ENCODE measurements around the gene PHF21A.
"Not testable (repeated sequence)": the region's sequence is repeated elsewhere in the genome, so short reads cannot be mapped to it uniquely, and the experiment has no call there.

PHF21A gene

DNA sequence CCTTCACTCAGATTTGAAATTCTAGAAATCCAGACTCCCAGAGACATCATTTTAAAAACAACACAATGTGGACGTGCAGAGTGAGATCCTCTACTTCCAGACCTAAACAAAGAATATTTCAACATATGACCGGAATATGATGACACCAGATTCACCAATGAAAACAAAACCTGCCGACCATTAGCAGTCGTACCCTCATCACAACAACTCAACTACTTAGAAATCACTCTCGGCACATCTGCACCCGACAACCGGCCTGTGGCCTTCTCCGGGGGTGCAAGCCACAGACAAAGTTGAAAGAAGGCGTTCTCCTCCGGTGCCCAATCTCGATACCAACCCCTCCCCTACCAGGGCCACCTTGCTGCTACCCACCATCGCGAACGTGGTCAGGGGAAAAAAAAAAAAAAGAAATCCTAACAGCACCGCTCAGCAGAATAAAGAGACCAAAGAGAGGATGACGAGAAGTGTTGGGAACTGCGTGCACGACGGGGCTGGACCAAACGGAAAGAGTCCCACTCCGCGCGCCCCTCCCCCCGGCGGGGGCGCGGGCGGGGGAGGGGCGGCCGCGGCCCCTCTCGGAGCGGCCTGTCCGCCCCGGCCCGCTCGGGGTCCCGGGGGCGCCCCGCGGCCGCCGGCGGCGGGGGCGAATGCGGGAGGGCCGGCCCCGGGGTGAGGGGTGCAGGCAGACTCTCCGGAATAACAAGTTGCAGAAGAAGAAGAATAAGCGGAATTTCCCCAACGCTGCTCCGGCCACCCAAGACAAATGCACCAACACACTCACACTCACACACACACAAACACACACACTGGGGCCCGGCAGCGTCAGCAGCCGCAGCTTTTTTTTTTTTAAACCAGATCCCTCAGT lies 1.7 kb downstream of the PHF21A start:
- DNase-seq: no peak

DNA sequence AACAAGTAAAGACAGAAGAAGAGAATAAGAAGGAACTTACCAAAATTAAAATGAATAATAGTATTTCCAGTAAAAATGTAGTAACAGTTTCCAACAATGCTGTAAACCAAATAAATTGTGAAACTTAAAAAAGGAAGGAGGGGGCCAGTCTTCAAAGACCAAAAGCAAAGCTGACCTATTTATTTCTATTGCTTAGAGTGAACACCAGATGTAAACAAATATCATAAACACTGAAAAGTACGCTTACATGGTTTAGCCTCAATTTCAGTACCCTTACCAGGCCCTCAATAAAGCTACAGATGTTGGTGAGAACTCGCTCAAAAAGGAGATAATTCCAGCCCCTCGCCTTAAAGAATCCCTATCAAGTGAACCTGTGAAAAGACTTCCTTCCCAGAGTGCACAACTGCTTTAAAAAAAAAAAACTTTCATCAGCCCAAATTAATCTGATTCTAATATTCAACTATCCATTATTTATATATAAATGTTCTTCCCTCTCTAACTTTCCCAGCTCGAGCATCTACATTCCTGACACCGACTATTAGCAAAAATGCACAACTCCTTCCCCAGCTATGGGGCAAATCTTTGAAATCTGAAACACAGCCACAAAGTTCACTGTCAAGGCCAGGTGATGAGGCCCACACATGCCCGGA lies 2.4 kb downstream of the PHF21A start:
- DNase-seq: no peak

DNA sequence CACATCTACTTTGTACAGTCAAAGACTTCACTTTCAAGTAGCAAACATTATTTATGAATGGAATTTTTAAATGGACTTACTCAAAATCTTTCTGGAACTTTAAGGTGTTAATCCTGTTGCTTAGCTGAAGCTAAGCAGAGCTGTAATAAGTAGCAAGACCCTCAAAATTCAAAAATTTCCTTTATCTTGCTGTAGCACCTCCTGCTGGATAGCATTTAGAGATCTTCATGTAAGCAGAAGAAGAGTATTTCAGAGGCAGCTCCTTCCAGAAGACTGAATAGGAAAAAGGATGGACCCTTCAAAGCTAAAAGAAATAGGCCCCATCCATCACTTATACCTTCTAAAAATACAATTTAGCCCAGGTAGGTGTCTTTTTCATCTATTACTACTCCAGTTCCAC lies 3.4 kb downstream of the PHF21A start:
- DNase-seq: no peak

DNA sequence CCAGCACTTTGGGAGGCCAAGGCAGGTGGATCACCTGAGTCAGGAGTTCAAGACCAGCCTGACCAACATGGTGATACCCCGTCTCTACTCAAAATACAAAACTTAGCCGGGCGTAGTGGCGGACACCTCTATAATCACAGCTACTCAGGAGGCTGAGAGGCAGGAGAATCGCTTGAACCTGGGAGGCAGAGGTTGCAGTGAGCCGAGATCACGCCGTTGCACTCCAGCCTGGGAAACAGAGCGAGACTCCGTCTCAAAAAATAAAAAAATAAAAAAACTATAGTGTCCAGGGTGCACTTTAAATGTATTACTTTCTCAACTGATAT lies 4.6 kb downstream of the PHF21A start:
- not testable (repeated sequence) for DNase-seq

DNA sequence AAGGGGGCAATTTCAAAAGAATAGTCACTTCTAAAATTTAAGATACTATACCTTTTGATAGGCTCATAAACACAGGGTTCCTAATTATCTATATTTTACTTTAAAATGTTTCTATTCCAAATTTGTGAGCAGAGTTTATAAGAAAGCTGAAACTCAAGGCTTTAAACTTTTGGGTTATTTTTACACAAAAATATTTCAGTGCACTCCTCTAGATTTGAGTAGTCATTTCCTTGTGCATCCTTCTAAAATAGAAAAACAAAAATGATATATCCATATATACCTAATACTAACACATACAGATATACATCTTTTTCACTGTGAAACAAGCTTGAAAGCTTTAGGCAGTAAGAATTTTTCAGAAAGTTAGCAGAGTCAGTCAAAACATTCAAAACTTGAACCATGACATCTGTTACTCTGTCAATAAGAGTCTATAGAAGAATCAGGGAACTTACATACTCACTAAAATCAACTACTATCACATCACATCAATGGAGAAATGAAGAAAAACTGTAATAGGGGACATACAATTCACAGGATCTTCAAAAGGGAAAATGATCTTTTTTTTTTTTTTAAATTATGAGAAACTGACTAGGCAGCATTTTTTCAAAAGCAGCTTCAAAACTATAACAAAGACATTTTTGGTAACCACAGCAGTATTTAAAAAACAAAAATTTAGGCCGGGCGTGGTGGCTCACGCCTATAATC lies 5.1 kb downstream of the PHF21A start:
- DNase-seq: no peak

DNA sequence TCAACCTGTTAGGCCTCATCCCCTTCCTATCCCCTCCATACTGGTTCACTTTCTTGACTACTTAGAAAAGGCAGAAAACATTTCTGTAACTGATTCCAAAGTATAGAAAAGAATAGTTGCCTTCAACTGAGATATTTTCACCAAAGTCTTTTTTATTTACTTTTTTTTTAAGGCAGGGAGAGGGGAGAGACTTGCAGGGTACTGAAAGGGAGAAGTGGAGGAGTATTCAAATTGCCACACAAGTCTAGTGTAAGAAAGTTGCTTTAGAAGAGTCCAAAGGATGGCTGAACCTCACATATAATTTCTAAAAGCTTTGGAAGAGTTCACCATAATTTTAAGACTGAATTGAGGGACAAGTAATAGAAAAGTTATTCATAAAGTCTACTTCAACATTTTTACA lies 6.3 kb downstream of the PHF21A start:
- no peak for DNase-seq

DNA sequence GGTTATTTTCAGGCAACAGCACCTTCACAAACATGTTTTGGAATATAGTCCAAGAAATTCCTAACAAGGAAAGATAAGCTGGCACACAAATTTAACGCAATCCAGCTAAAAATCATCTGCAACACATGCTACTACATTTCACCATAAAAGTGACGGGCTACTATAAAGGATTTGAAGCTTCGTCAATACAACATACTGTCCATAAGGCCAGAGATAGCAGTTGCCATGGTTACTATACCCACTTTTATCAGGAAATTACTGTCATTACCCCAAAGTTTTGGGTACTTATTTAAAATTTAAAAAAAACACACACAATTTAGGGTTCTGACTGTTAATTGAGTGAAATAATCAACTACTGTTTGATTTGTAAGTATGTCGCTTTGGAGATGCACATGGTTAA lies 6.9 kb downstream of the PHF21A start:
- DNase-seq: no peak

DNA sequence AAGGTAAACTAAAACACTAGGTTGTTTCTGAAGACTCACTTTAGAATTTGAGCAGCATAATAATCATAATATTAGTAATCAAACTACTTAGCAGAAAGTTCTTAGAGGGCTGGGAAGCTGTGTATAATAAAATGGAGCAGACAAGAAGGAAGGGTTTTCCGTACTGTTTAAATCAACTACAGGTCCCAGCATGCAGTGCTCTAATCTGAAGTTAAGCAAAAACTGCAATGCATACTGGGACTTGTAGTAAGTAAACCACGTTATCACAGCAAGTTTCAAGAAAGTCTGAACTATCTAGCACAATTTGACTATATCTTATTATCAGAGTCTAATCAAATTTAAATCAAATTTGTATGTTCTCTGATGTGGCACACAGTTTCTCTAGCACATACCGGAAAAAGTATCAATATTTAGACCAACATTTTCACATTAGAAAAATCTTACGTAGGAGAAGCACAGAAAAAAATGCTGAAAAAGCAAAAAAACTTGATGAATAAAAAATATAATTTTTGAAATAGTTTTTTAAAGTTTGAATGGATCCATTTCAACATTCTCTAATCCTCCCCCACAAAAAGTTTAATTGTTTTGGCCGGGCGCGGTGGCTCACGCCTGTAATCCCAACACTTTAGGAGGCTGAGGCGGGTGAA lies 8.2 kb downstream of the PHF21A start:
- DNase-seq: peak; percentile 43

DNA sequence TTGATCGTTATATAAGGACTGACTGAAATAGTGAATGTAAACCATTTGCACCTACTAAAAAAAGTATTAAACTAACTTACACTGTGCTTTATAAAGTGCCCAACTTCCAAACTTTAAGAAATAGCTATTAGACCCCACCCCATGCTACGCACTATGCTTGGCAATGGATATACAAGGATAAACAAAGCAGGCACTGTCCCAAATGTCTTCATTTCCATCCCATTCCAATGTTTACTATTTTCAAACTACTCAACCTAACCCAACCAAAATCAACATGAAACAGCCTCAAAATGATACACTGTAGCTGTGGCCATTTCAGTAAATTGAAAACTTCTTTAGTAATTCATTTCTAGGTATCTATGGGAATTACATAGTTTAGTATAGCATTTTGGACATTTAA lies 12.5 kb downstream of the PHF21A start:
- no peak for DNase-seq

DNA sequence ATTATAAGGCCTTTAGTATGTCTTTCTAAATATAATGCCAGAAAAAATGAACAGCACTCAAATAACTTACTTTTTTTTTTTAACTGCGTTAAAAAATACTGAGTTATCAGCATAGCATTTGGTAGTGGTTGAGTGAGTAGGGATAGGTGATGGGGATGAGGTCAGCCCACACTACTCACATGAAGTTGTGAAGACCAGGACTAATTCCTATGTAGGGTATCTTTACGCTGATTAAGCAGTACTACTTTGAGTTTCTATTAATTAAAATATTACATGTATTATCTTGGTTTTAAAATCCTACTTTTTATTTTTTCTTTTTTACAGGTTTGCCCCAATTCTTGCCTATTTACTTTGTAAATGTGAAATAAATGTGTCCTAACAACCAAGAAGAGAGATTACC lies 13.5 kb downstream of the PHF21A start:
- DNase-seq: no peak

DNA sequence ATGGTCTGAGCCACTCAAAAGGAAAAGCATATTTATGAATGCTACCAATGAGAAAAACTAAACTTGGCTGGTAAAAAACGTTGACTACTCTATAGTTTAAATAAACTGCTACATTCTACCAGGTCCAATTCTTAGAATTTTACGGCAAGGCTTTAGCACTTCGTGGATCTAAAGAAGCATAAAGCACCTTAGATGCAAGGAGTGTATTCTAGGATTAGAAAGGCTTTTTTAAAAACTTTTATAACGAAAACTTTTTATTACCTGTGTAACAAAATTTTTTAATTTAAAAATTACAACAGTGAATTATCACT lies 13.9 kb downstream of the PHF21A start:
- no peak for DNase-seq

DNA sequence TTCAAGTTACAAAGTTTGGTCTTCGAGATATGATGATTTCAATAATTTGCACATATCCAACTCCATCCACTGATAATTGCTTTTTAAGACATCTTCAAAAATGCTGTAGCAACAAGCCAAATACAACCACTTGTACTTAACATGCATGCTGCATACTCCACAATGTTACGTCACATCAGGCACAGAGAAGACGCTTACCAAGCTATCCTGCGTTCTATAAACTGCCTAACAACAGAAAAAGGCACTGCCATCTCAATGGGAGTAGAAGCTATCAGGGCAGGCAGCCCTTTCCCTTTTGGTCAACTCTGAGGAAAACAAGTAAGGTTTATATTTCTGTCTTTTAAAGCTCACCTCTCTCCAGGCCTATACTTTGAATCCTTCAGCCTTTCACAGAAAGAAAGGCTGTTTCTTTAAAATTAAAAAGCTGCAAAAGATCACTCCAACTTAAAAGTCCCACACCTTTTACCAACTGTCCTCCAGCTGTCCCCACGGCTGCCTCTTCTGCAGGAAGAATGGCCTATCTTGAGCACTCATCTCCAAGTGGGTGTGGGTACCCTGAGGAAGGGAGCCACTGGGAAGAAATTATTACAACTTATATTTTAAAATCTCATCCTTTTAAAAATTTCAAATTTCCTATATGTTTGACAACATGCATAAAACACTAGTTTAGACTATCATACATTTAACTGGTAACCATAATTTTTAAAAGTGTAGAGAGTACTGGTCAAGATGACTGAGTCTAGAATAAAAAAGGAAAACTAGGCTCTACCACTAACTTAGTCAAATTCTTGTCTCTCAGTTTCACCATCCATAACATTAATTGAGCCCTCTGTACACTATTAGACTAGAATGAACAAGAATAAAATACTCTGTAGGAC lies 14.5 kb downstream of the PHF21A start:
- peak; percentile 53 for DNase-seq

DNA sequence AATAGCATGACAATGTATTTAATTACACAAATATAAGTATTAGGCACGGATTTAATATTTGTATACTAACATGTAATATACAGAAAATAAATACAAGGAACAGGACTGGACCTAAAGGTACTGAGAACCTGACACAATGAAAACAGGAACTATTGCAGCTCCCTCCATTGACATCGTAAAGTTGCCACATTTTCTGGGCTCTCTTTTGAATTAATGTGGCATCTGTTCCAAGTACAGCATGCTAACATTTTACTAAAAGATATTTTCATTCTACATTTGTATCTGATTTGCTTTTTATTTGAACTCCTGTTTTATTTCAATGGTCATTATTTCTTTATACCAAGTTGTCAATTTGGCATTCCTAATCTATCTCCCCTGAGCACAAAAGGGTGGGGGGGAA lies 15.3 kb downstream of the PHF21A start:
- no peak for DNase-seq

DNA sequence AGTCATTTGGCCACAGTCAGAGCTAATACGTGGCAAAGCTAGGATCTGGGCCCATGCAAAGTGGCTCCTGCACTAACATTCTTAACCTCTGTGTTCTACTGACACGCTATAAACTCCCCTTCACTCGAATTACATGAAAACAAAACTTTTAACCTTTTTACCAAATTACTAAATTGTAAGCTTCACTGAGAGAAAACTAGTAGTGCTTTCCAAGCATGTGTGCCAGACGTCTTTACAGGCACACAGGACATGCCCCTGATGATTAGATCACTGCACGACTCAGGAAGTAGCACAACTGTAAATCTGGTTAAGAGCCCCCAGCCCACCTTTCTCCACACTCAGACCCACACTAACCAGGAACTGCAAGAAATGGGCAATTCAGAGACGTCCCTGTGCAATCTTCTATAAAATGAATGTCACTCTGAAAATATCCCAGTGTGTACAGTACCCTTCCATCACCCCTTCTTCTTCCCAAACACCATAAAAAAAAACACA lies 16.1 kb downstream of the PHF21A start:
- DNase-seq: no peak

DNA sequence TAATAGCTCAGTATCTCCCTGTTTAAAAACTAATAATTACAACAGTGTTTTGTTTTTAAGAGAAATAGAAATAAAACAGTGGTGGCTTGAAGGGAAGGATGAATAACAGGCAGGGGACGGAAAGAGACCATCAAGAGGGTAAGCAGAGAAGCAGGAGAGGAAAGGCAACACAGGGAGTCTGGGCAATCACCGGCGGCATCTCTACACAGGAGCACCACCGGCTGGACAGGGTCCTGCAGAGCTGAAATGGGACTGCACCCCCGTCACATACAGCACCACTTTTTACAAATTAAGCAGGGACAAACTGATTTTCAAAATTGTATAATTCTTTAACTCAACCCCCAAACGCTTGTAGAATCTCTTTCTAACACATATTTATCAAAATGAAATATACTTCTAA lies 18.4 kb downstream of the PHF21A start:
- DNase-seq: no peak

DNA sequence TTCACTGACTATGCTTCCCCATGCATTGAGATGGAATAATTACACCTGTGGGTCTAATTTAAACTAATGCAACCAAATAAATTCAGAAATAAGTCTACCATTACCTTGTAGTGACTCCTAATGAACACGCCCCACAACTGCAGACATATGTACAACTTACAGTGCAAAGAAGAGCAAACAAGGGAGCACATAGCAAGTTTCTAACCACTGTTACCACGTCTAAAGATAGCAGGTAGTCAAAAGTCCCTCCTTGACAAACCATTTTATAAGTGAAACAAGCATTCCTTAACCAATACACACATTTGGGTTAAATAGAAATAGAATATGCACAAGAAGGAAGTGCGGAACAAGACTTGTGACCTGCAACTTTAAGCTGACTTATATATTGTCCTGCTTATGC lies 20.6 kb downstream of the PHF21A start:
- DNase-seq: no peak

DNA sequence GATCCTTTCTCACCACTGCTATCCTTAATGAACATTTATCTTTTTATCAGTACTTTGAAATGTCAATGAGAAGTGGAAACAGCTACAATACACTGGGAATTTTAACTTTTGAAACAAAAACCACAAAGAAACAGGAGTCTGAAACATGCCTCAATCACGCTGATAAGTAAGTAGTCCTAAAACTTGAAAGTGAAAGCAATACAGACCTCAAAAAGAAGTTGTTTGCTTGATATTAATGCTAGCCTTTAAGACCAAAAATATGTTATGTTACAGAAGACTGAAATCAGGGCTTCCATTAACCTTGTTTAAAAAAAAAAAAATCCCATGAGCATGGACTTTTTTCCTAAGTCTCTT lies 21.3 kb downstream of the PHF21A start:
- DNase-seq: no peak

DNA sequence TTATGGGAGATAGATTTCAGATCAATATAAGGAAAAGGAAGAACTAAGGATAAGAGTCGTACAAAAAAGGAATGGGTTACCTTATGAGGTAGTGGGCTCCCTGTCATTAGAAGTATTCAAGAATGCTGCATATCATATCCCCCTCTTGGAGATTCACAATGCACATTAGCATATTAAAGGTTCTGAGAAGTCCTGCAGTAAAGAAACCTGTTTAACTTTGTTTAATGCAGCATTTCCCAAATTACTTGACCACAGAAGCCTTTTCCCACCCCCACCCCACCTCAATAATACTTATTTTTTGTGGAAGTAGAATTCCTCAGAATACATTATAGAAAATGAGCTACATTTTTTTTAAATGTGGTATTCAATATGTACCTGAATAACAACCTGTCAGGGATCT lies 30.9 kb downstream of the PHF21A start:
- DNase-seq: no peak

DNA sequence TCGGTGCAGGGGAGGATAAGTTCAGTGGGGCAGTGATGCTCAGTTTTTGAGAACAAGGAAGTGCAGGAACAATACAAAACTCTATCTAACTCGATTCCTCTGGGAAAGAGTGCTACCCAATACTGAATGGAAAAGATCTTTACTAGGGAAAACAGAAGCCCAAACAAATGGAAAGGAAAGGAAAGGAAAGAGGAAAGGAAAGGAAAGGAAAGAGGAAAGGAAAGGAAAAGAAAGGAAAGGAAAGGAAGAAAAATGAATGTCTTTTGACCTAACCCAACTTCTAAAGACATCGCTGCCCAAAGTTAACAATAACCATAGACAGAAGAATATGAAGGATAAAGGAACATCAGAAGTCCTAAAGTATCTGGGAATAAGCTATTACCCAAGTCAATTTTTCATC lies 41.6 kb downstream of the PHF21A start:
- DNase-seq: no peak

DNA sequence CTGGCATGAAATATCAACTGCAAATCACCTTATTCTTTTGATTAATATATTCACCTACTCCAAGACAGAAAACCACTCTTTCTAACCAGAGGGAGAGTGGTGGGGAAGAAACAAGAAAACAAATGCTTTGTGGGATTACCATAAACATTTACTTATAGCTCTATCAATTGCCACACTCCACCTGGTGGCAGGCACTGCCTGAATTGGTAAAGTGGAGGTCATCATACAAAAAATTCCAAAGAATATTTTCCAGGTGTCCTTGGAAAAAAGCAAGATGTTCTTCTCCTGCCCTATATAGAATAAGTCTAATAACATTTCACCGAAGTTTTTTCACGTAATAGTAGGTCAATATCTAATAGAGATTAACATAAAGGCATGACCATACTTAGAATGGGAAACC lies 45.3 kb downstream of the PHF21A start:
- no peak for DNase-seq

DNA sequence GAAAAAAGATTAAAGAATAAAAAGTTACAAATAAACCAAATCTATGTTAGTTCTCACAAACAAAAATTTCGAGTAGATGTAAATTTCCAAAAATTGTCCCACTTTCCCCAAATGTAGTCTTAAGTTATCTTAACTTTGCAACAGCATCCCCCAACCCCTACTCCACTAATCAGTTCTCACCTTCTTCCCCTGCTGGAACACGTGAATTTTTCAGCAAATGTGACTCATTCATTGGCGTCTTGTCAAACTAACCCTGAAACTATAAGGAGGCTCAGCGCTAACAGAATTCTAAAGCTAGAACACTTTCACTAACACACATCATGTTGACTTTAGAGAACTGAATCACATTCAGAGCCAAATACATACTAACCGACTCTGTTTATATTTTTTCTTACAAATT lies 46.1 kb downstream of the PHF21A start:
- no peak for DNase-seq

DNA sequence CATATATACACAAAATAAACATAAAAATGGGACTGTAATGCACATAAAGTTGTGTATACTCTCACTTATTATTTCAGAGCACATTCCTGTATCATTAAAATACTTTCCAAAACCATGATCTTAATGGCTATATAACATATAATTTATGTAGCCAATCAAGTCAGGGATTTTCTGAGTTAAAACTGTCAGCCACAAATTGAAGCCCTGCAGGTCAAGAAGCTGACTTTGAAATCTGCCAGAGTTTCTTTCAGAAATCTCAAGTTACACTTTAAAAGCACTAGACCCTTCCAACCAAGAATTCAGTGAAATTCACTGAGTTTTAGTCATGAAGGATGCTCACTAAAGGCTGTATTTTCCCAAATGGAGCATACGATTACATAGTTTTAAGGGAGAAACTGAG lies 47.6 kb downstream of the PHF21A start:
- no peak for DNase-seq
